Neuron (in vitro differentiated cells): ENCODE data around the gene GRIN2A.

ENCODE experiments used
- H2AFZ ChIP-seq: one replicate; pipeline ENCODE4 v1.6.1; 2013; ENCODE audit warnings: low read depth, mild to moderate bottlenecking, inconsistent platforms, low read length, moderate library complexity
- H3K27me3 ChIP-seq: one replicate; pipeline ENCODE4 v1.6.1; 2013; ENCODE audit warnings: low read length; ENCODE audit not compliant: insufficient read depth
- H3K36me3 ChIP-seq: one replicate; pipeline ENCODE4 v1.6.1; 2013; ENCODE audit warnings: low read length; ENCODE audit not compliant: insufficient read depth
- H3K4me1 ChIP-seq: one replicate; pipeline ENCODE4 v1.6.1; 2013; ENCODE audit warnings: low read length; ENCODE audit not compliant: insufficient read depth
- H3K4me3 ChIP-seq: 2 replicates; pipeline ENCODE4 v1.5.1; 2013; ENCODE audit warnings: mild to moderate bottlenecking, low read length, moderate library complexity
- H3K9me3 ChIP-seq: one replicate; pipeline ENCODE4 v1.6.1; 2013; ENCODE audit warnings: low read length

GRIN2A gene

DNA sequence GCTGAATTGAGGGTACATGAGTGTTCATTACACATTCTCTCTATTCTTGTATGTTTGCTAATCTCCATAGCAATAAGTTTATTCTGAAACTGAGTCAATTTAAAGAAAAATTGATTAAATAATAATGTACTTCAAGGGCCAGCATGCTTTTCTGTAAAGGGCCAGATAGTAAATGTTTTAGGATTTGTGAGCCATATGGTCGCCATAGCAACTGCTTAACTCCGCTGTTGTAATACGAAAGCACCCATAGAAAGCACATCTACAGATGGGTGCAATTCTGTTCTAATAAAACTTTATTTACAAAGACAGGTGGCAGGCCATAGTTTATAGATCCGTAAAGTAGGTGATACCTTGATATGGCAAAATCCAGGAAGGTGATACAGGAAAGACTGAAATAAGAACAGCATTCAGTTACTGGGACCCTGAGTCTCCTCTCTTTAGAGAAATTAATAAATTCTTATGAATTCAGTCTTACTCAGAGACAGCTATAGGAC is 36.6 kb downstream of the GRIN2A start:
- no peaks in the 10 kb centered on the region for H3K9me3 ChIP-seq
- H3K4me1 ChIP-seq = no peaks in the 10 kb centered on the region
- H2AFZ ChIP-seq = no peak overlapping the region
- no peaks in the 10 kb centered on the region for H3K27me3 ChIP-seq
- H3K4me3 ChIP-seq = no peak overlapping the region
- H3K36me3 ChIP-seq = no peaks in the 10 kb centered on the region

DNA sequence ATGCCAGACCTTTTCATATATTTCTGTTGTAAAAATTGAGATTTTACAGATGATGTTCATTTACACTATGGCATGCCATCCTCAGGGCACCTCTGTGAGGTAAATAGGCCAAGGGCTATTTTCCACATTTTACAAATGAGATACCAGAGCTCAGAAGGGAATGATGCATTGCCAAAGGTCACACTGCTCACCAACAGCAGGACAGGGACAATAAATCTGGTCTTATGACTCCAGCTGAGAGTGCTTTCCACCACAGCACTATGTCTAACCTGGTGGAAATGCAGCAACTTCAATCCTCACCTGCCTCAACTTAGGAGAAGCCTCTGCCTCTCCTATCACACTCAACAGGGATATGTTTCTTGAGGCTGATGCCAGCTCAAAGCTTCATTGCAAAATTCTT is 40.6 kb downstream of the GRIN2A start:
- no peaks in the 10 kb centered on the region for H3K9me3 ChIP-seq
- no peaks in the 10 kb centered on the region for H3K36me3 ChIP-seq
- no peak overlapping the region for H2AFZ ChIP-seq
- H3K4me3 ChIP-seq = no peak overlapping the region
- no peaks in the 10 kb centered on the region for H3K27me3 ChIP-seq
- no peaks in the 10 kb centered on the region for H3K4me1 ChIP-seq

DNA sequence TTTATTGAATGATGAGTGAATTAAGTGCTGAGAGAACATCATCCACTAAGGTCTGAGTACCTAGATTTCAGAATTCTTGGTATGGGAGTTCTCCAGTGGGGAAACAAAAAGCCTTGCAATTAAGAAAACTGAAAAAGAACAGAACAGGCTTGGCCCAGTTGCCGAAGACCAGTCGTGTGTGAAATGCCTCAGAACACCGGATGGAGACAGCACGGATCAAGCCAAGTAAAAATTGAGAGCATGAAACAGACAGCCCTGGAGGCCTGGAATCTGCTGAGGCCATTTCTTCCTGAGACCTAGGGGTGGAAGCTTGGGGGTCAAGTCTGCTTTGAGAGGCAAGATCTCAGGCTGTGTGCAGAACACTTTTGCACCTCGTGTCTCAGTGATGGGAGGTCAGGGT is 43.3 kb downstream of the GRIN2A start:
- no peak overlapping the region for H3K4me3 ChIP-seq
- H3K4me1 ChIP-seq = no peaks in the 10 kb centered on the region
- no peaks in the 10 kb centered on the region for H3K9me3 ChIP-seq
- no peaks in the 10 kb centered on the region for H3K36me3 ChIP-seq
- H2AFZ ChIP-seq = no peak overlapping the region
- H3K27me3 ChIP-seq = no peaks in the 10 kb centered on the region

DNA sequence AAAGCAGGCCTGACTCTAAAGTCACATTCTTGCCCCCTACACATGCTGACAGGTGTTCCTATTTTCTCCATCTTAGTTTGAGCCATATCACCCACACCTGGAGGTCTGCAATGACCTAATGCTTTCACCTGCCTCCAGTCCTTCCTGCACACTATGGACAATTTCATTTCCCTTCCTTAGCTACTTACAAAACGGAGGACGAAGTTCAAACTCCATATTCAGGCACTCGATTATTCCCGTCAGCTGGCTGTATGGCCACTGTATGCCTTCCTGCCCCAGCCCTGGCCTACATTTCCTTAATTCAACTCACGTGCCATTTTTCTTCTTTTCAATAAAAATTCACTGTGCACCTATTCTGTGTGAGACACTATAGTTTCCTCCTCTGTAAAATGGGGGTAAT is 44.9 kb downstream of the GRIN2A start:
- Histone ChIP-seq H3K4me3 (no peak overlapping the region), H3K9me3 (no peaks in the 10 kb centered on the region), H3K27me3 (no peaks in the 10 kb centered on the region), H2AFZ (no peak overlapping the region), H3K36me3 (no peaks in the 10 kb centered on the region), H3K4me1 (no peaks in the 10 kb centered on the region)

DNA sequence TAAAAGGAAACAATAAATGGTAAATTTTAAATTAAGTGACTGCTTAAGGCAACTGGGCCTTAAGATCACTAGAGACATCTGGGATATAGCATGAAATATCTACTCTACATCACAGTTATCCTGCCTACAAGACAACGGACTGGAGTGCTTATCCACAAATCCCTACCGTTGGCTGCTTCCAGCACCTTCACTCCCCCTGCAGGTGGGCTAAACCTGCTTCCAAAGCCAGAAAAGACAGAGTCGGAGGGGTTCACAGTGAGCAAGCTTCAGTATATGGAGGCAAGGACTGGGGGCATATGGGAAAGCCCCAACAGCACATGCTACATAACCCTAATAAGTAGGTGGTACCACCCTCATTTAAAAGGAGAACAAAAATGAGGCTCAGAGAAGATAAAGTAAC is 45.3 kb downstream of the GRIN2A start:
- H3K4me3 ChIP-seq = no peak overlapping the region
- no peaks in the 10 kb centered on the region for H3K27me3 ChIP-seq
- H3K36me3 ChIP-seq = no peaks in the 10 kb centered on the region
- H3K9me3 ChIP-seq = no peaks in the 10 kb centered on the region
- no peaks in the 10 kb centered on the region for H3K4me1 ChIP-seq
- no peak overlapping the region for H2AFZ ChIP-seq

DNA sequence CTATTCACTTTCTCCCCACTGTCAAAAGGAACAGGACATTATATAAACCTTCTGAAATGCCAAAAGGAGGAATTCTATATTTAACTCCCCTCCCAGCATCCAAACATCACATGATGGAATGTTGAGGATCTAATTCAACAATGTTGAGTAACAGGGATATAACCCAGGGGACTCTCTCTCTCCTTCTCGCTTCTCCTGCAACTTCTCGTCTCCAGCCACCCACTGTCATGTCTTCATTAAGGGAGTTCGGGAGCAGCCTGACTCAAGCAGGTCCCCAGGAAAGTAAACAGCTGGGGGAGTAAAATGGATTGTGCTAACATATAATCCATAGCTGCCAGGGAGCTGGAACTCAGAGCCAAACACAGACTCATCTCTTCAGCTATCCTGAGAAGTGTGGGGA is 51.7 kb downstream of the GRIN2A start:
- Histone ChIP-seq H3K36me3 (no peaks in the 10 kb centered on the region), H3K27me3 (no peaks in the 10 kb centered on the region), H3K9me3 (no peaks in the 10 kb centered on the region), H2AFZ (no peak overlapping the region), H3K4me1 (no peaks in the 10 kb centered on the region), H3K4me3 (no peak overlapping the region)

DNA sequence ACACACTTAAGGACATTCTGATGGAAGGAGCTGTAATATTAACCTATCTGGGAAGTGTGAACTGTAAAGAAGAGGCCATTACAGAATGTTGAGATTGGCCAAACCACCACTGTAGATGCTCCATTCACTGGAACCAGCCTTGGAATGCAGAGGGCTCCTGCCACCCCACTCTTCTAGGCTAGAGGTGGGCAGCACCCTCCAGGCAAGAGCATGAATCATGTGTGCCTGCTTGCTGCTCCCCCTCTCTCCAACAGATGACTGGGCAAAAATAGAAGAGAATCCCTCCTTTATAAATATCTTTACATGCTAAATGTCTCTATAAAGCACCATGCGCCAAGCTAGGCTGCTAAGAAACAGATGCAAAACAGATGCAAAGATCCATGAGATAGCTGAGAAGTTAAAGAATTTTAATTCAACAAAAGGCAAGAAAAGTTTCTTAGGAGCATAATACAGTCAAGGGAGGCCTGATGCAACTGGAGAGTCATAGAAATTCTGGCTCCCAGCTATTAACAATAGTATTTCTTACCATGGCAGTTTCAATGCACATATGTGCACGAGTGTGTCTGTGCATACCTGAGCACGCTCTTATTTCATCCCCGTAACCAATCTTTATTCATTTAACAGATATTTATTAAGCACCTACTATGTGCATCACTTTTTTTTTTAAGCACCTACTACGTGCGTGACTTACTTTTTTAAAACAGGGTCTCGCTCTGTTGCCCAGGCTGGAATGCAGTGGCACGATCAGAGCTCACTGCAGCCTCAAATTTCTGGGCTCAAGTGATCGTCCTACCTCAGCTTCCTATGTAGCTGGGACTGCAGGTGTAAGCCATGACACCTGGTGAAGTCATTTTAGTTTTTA is 53.6 kb downstream of the GRIN2A start:
- no peak overlapping the region for H2AFZ ChIP-seq
- no peaks in the 10 kb centered on the region for H3K36me3 ChIP-seq
- H3K4me3 ChIP-seq = no peak overlapping the region
- no peaks in the 10 kb centered on the region for H3K4me1 ChIP-seq
- no peaks in the 10 kb centered on the region for H3K9me3 ChIP-seq
- no peaks in the 10 kb centered on the region for H3K27me3 ChIP-seq

DNA sequence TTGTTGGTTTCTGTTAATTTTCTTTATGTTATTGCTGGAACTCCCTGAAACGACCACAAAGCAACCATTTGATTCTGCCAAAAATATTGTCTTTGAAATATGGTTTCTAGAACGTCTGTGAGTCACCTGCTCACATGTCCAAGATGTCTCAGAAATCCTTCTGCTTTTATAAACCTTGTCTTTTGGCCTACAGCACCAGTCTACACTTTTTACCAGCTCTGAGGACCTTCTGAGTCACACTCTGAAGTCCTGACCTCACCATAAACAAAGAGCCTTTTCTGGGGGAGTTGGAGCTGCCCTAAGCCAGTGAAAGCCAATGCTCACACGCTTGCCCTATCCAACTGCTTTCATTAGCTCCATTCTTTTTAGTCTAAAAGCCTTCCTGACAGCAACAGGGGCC is 55.5 kb downstream of the GRIN2A start:
- H3K36me3 ChIP-seq = no peaks in the 10 kb centered on the region
- no peak overlapping the region for H2AFZ ChIP-seq
- no peaks in the 10 kb centered on the region for H3K27me3 ChIP-seq
- H3K4me3 ChIP-seq = no peak overlapping the region
- no peaks in the 10 kb centered on the region for H3K9me3 ChIP-seq
- H3K4me1 ChIP-seq = no peaks in the 10 kb centered on the region

DNA sequence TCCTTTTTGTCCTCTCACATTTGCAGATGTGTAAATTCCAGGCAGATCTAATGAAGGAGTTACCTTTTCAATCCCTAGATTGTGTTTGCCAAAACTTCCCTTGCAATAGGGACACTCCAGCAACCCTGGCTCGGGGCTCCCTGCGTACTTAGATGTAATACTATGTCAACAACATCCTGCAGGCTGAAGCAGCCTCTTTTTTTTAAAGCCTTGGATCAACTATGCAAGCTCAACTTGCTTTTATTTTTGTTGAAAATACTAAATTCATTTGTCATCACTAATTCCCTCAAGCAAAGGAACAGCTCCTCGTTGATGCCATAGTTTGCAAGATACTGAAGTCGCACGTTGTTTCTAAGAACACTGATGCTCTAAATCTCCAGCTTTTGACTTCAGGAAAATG is 59.1 kb downstream of the GRIN2A start:
- Histone ChIP-seq H3K27me3 (no peaks in the 10 kb centered on the region), H3K4me1 (no peaks in the 10 kb centered on the region), H3K4me3 (no peak overlapping the region), H3K9me3 (no peaks in the 10 kb centered on the region), H2AFZ (no peak overlapping the region), H3K36me3 (no peaks in the 10 kb centered on the region)

DNA sequence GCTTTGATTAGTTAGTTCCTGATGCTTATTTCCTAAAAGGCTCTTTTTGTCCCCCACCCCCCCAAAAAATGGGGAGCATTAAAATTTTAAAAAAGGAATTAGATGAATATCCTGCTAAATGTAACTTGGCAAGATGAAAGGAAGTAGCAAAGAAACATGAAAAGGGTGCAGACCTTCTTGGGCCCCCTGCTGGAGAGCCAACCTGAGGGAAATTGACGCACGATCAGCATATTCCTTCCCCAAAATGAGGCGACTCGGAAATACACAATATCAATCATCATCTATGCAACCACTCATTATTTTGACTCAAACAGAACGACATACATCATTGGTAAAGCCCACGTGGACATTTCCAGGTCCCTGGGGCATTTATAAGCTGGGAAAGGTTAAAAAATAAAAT is 59.7 kb downstream of the GRIN2A start:
- Histone ChIP-seq H3K4me1 (no peaks in the 10 kb centered on the region), H3K4me3 (no peak overlapping the region), H3K9me3 (no peaks in the 10 kb centered on the region), H3K27me3 (no peaks in the 10 kb centered on the region), H3K36me3 (no peaks in the 10 kb centered on the region), H2AFZ (no peak overlapping the region)

DNA sequence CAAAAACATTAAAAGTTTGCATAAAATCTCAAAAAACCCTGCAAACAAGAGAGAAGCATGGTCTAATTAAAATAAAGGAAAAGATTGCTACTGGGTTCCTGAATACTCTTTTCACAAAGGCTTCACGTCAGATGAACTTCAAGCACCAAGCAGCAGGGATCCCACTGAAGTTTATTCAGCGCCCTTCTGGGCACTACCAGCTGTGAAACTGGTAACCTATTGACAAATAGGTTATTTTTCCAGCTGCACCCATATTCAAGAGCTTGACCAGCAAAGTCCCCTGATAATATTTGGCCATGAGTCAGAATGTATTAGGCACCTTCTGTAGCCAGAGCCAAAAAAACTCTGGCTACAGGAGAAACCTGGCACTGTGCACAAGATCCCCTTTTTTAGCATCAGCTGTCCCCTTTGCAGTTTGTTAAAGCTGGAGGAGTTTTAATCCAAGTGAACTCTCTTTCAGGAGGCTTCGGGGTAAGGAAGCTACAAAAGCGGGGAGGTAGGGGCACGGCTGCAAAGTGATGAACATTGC is 60.3 kb downstream of the GRIN2A start:
- no peaks in the 10 kb centered on the region for H3K4me1 ChIP-seq
- no peaks in the 10 kb centered on the region for H3K9me3 ChIP-seq
- no peak overlapping the region for H3K4me3 ChIP-seq
- H3K27me3 ChIP-seq = no peaks in the 10 kb centered on the region
- no peaks in the 10 kb centered on the region for H3K36me3 ChIP-seq
- no peak overlapping the region for H2AFZ ChIP-seq

DNA sequence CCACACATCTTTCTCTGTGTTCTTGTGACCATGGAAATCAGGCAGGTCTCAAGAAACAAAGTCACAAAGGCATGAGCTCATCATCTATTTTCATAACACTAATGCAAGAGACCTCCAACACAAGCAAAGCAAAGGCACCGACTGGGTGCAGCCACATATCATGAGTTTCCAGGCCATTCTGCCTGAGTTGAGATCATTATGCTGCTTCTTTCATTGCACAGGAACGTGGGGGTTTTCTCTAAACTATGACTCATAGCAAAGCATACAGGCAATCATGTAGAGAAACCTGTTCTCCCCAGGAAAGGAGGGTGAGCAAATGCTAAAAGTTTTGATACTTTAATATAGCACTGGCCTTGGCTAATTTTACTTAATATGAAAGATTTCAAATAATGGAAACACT is 60.7 kb downstream of the GRIN2A start:
- Histone ChIP-seq H3K4me1 (no peaks in the 10 kb centered on the region), H3K36me3 (no peaks in the 10 kb centered on the region), H3K4me3 (no peak overlapping the region), H3K27me3 (no peaks in the 10 kb centered on the region), H2AFZ (no peak overlapping the region), H3K9me3 (no peaks in the 10 kb centered on the region)

DNA sequence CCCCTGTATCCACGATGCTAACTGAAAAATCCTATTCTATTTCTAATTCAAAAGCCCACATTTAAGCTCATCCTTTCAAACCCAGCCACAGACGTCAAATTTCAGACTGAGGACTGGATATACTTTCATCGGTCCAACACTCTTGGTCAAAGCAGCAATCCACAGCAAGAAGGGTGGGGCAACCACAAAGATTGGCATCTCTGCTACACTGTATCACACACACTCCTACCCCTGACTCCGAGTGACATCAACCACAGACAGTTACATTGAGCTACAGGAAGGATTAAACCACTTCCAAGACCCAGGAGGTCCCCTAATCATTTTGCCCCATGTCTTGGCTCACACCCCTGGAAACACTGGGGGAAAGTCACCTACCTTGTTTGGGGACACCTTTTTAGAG is 61.3 kb downstream of the GRIN2A start:
- Histone ChIP-seq H3K9me3 (no peaks in the 10 kb centered on the region), H3K4me1 (no peaks in the 10 kb centered on the region), H3K4me3 (no peak overlapping the region), H3K36me3 (no peaks in the 10 kb centered on the region), H3K27me3 (no peaks in the 10 kb centered on the region), H2AFZ (no peak overlapping the region)

DNA sequence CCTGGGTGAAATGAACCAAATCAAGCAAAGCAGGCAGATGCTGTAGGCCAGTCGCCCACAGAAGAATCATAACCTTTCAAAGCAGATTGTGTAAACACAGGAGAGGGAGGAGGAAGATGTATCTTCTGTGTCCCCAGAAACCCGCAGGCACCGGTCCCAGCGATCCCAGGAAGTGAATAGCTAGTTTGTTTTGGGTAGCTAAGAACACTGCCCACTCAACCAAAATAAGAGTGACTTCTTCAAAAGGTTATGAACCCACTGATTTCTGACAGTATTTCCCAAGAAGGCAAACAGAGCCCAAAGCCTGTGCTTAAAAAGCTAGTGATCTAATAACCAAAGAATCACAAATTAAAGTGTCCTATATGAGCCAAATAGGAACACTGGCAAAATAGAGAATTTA is 67.8 kb downstream of the GRIN2A start:
- Histone ChIP-seq H3K4me1 (no peaks in the 10 kb centered on the region), H2AFZ (no peak overlapping the region), H3K27me3 (no peaks in the 10 kb centered on the region), H3K9me3 (no peaks in the 10 kb centered on the region), H3K36me3 (no peaks in the 10 kb centered on the region), H3K4me3 (no peak overlapping the region)
